H1 (cell line): ENCODE results near the gene PCDHA9. TPM values are rescaled to one million over a fixed set of nuclear protein-coding genes. Genes with fewer than 3 reads are reported as not detected.
"Not testable (repeated sequence)": the region's sequence is repeated elsewhere in the genome, so short reads cannot be mapped to it uniquely, and the experiment has no call there.

Experiments
- CTCF ChIA-PET: fragments of 300-600 bp; sonication (Branson Sonifier 250); formaldehyde crosslinking; loops from one replicate; lab custom pipeline; 2021; ENCODE audit not compliant: partially characterized antibody; lab: Charles Lee
- POLR2A ChIA-PET: fragments of 300-600 bp; sonication (Branson Sonifier 250); formaldehyde crosslinking; loops from one replicate; lab custom pipeline; 2021; ENCODE audit warnings: inconsistent platforms; ENCODE audit not compliant: partially characterized antibody; lab: Charles Lee
- DNase-seq, 2 experiments: peaks; one replicate each; pipeline versions ENCODE4 v3.0.0 to v3.0.0-alpha.2; 2010 to 2022; ENCODE audit warnings: low spot score in 2 of 2, low read depth in 1 of 2, mixed read lengths in 1 of 2
- FAIRE-seq: peaks from 2 replicates; lab custom pipeline; 2011; peaks lifted over from hg19 to GRCh38; lab: Jason Lieb, UNC
- H2AFZ ChIP-seq: 2 replicates; pipeline ENCODE4 v1.8.1; 2012; ENCODE audit warnings: low read length, inconsistent platforms
- H2AK5ac ChIP-seq: 2 replicates; pipeline ENCODE4 v1.6.1; 2013; ENCODE audit warnings: low read depth, low read length
- H2BK120ac ChIP-seq: replicated peaks from 2 replicates; pipeline ENCODE3; 2013; ENCODE audit warnings: low read depth, low read length, inconsistent platforms
- H2BK12ac ChIP-seq: 2 replicates; pipeline ENCODE4 v1.6.1; 2013; ENCODE audit warnings: low read depth, low read length
- H2BK15ac ChIP-seq: 2 replicates; pipeline ENCODE4 v1.6.1; 2013; ENCODE audit warnings: low read length
- H2BK20ac ChIP-seq: 2 replicates; pipeline ENCODE4 v1.6.1; 2013; ENCODE audit warnings: low read length
- H2BK5ac ChIP-seq: 2 replicates; pipeline ENCODE4 v1.6.1; 2013; ENCODE audit warnings: low read depth, low read length
- H3K14ac ChIP-seq: 2 replicates; pipeline ENCODE4 v1.6.1; 2013; ENCODE audit warnings: inconsistent platforms; ENCODE audit not compliant: insufficient read length
- H3K18ac ChIP-seq: 2 replicates; pipeline ENCODE4 v1.6.1; 2013; ENCODE audit warnings: low read length; ENCODE audit errors: extremely low read depth
- H3K23ac ChIP-seq: 2 replicates; pipeline ENCODE4 v1.6.1; 2013; ENCODE audit warnings: inconsistent platforms; ENCODE audit not compliant: insufficient read length
- H3K23me2 ChIP-seq: 2 replicates; pipeline ENCODE4 v1.6.1; 2013; ENCODE audit warnings: low read depth, low read length
- H3K27ac ChIP-seq: 2 replicates; pipeline ENCODE4 v1.6.1; 2011; ENCODE audit warnings: low read depth, low read length, inconsistent platforms
- H3K27me3 ChIP-seq, 4 experiments: replicated peaks in 1 of 4; 1 replicate in 1 of 4; 2 replicates in 3 of 4; pipeline versions ENCODE4 v1.6.1 to v1.8.1; 2011 to 2013; ENCODE audit warnings: low read length in 3 of 4, mild to moderate bottlenecking in 3 of 4, inconsistent platforms in 2 of 4, mixed read lengths in 2 of 4, moderate library complexity in 1 of 4; ENCODE audit not compliant: control insufficient read depth in 3 of 4, insufficient read depth in 3 of 4; ENCODE audit errors: extremely low read depth in 1 of 4
- H3K36me3 ChIP-seq, 4 experiments: 2 replicates each; pipeline versions ENCODE4 v1.6.1 to v1.8.1; 2011 to 2013; ENCODE audit warnings: mild to moderate bottlenecking in 4 of 4, low read length in 3 of 4, moderate library complexity in 2 of 4, control low read depth in 1 of 4, inconsistent platforms in 1 of 4; ENCODE audit not compliant: insufficient read depth in 4 of 4, control insufficient read depth in 2 of 4
- H3K4ac ChIP-seq: replicated peaks from 2 replicates; pipeline ENCODE3; 2013; ENCODE audit warnings: low read length, low read depth, mixed read lengths, inconsistent platforms; ENCODE audit not compliant: insufficient read length
- H3K4me1 ChIP-seq, 4 experiments: replicated peaks in 1 of 4; 1 replicate in 1 of 4; 2 replicates in 3 of 4; pipeline versions ENCODE4 v1.6.1 to v1.8.1; 2011 to 2013; ENCODE audit warnings: low read length in 3 of 4, inconsistent platforms in 2 of 4, mixed read lengths in 1 of 4; ENCODE audit not compliant: insufficient read depth in 4 of 4, control insufficient read depth in 3 of 4
- H3K4me2 ChIP-seq, 2 experiments: 2 replicates each; pipeline versions ENCODE4 v1.6.1 to v1.8.1; 2011 to 2013; ENCODE audit warnings: low read depth in 2 of 2, low read length in 2 of 2, control low read depth in 1 of 2, inconsistent platforms in 1 of 2, mild to moderate bottlenecking in 1 of 2; ENCODE audit not compliant: insufficient read depth in 1 of 2
- H3K4me3 ChIP-seq, 4 experiments: fragments of 200-600, 300-600 bp in 1 of 4; sonication (generic), shearing (Covaris generic), sonication (Bioruptor Twin) in 1 of 4; 2 replicates each; pipeline versions ENCODE4 v1.5.1 to v1.8.1; 2011 to 2016; ENCODE audit warnings: low read length in 4 of 4, low read depth in 3 of 4, control low read depth in 2 of 4, inconsistent platforms in 2 of 4, mild to moderate bottlenecking in 2 of 4, mixed read lengths in 1 of 4, moderate library complexity in 1 of 4; ENCODE audit not compliant: insufficient read depth in 2 of 4; ENCODE audit errors: extremely low read depth in 1 of 4
- H3K56ac ChIP-seq: replicated peaks from 2 replicates; pipeline ENCODE3; 2013; ENCODE audit warnings: low read depth, mild to moderate bottlenecking, mixed read lengths, low read length, inconsistent platforms; ENCODE audit not compliant: insufficient read length
- H3K79me1 ChIP-seq: 2 replicates; pipeline ENCODE4 v1.6.1; 2013; ENCODE audit warnings: low read depth, low read length, control low read depth
- H3K79me2 ChIP-seq, 2 experiments: 2 replicates each; pipeline versions ENCODE4 v1.6.1 to v1.8.1; 2012 to 2013; ENCODE audit warnings: low read length in 2 of 2, mild to moderate bottlenecking in 2 of 2, inconsistent platforms in 1 of 2; ENCODE audit not compliant: insufficient read depth in 2 of 2, control insufficient read depth in 1 of 2
- H3K9ac ChIP-seq, 4 experiments: replicated peaks in 1 of 4; 1 replicate in 1 of 4; 2 replicates in 3 of 4; pipeline versions ENCODE4 v1.6.1 to v1.8.1; 2011 to 2013; ENCODE audit warnings: low read depth in 3 of 4, low read length in 3 of 4, control low read depth in 2 of 4, mild to moderate bottlenecking in 2 of 4, moderate library complexity in 2 of 4, inconsistent platforms in 1 of 4; ENCODE audit errors: extremely low read depth in 1 of 4
- H3K9me3 ChIP-seq, 2 experiments: 2 replicates each; pipeline versions ENCODE4 v1.6.1 to v1.8.1; 2012 to 2013; ENCODE audit warnings: mild to moderate bottlenecking in 2 of 2, moderate library complexity in 2 of 2, control low read depth in 1 of 2, inconsistent platforms in 1 of 2, low read depth in 1 of 2, low read length in 1 of 2, mixed read lengths in 1 of 2; ENCODE audit not compliant: insufficient read depth in 2 of 2
- H4K20me1 ChIP-seq, 2 experiments: replicated peaks in 1 of 2; 2 replicates each; pipeline versions ENCODE3 to v1.8.1; 2011 to 2013; ENCODE audit warnings: inconsistent platforms in 2 of 2, low read length in 2 of 2, mild to moderate bottlenecking in 1 of 2; ENCODE audit not compliant: insufficient read depth in 2 of 2, control insufficient read depth in 1 of 2
- H4K5ac ChIP-seq: 2 replicates; pipeline ENCODE4 v1.6.1; 2013; ENCODE audit warnings: low read length, low read depth, mixed read lengths, inconsistent platforms; ENCODE audit not compliant: insufficient read length
- H4K8ac ChIP-seq: 2 replicates; pipeline ENCODE4 v1.8.0; 2013; ENCODE audit warnings: mild to moderate bottlenecking, moderate library complexity, low read length, inconsistent platforms; ENCODE audit not compliant: insufficient read depth; ENCODE audit errors: extremely low read depth
- H4K91ac ChIP-seq: replicated peaks from 2 replicates; pipeline ENCODE3; 2013; ENCODE audit warnings: low read length, mixed read lengths, inconsistent platforms; ENCODE audit not compliant: insufficient read length
- WGBS, 2 experiments: shearing (Covaris generic) in 1 of 2; methylation state at CpG; one replicate each; pipeline versions ENCODE4 v1.1.6 to v1.1.7; 2013 to 2015; ENCODE audit warnings: low lambda C conversion rate in 2 of 2, mixed read lengths in 2 of 2, inconsistent platforms in 1 of 2, low coverage in 1 of 2, missing lambda C conversion rate in 1 of 2; ENCODE audit not compliant: insufficient replicate concordance in 2 of 2, insufficient coverage in 1 of 2, insufficient read length in 1 of 2; ENCODE audit errors: extremely low coverage in 1 of 2, missing lambda C conversion rate in 1 of 2; 5-methylcytosine and 5-hydroxymethylcytosine counted together
- polyA plus RNA-seq, 7 experiments: library from polyadenylated mRNA; depleted of rRNA in 3 of 7; stranded (reverse) in 5 of 7; unstranded in 2 of 7; fragments of >200 nt in 5 of 7; fragments of 200-250 nt in 2 of 7; gene quantifications; 1 replicate in 5 of 7; 2 replicates in 1 of 7; 4 replicates in 1 of 7; pipeline versions ENCODE4 v1.2.1 to v1.2.3, GENCODE V29; 2011 to 2013; ENCODE audit warnings: missing spikeins in 2 of 7, mixed read lengths in 2 of 7
- total RNA-seq: library from RNA; stranded (reverse); fragmentation: NEBNext Ultra II Directional; extraction: Animal tissue kit (Norgen Biotek cat#: 25700); gene quantifications from 2 replicates; pipeline ENCODE4 v1.2.1, GENCODE V29; 2021

The PCDHA9 gene
- total and polyA plus RNA-seq, 2 of the 8 experiments (the other 6 are each of a cell fraction or from before 2014, with no cell fraction given) = 0.12 to 0.28 TPM

DNA sequence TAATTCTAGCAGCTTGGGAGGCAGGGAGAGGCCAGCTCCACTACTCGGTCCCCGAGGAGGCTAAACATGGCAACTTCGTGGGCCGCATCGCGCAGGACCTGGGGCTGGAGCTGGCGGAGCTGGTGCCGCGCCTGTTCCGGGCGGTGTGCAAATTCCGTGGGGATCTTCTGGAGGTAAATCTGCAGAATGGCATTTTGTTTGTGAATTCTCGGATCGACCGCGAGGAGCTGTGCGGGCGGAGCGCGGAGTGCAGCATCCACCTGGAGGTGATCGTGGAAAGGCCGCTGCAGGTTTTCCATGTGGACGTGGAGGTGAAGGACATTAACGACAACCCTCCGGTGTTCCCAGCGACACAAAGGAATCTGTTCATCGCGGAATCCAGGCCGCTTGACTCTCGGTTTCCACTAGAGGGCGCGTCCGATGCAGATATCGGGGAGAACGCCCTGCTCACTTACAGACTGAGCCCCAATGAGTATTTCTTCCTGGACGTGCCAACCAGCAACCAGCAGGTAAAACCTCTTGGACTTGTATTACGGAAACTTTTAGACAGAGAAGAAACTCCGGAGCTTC is 13.7 kb upstream of the PCDHA9 start:
- Histone ChIP-seq H3K4me2 (peak overlapping the region in 1 of 2 experiments; percentile 59; a peak in 1 of 4 replicates), H3K4me3 (peak overlapping the region in 1 of 4 experiments; percentile 59; a peak in 2 of 8 replicates), H3K9me3 (peaks cover 0 to 21% of the 10 kb centered on the region in 2 experiments; a peak in 2 of 4 replicates)
- H3K9ac ChIP-seq, H3K36me3 ChIP-seq, H3K27ac ChIP-seq, H4K8ac ChIP-seq, H3K79me2 ChIP-seq, H2BK120ac ChIP-seq, H2BK5ac ChIP-seq, H3K18ac ChIP-seq, H3K79me1 ChIP-seq, H3K27me3 ChIP-seq, H3K23ac ChIP-seq, H3K4ac ChIP-seq, H2AFZ ChIP-seq, H3K4me1 ChIP-seq, H3K56ac ChIP-seq, H3K23me2 ChIP-seq, H2AK5ac ChIP-seq, H2BK15ac ChIP-seq, POLR2A ChIA-PET, H4K20me1 ChIP-seq, H4K5ac ChIP-seq, H2BK12ac ChIP-seq, H4K91ac ChIP-seq, H2BK20ac ChIP-seq, H3K14ac ChIP-seq: not testable (repeated sequence)
- DNase-seq = peak in 1 of 2 experiments; percentile 59
- peak; percentile 62 for FAIRE-seq
- 86% methylated on average over 25 of the region's 38 CpGs; no CpG with 5 or more reads in 1 of the 2 experiments for WGBS, 2 experiments
- CTCF ChIA-PET = interaction anchor here (1.1 to 2.2 kb wide), 7 partner anchors 8 to 217 kb away, joined by 3 to 6 read pairs (median 4); partner anchors contain the start of genes PCDHA11, PCDHA5 and PCDHB1
